ENCODE measurements around the gene MNAT1.

The MNAT1 gene

GRCh38 chr14:60986500-60986899 is 251.9 kb downstream of the MNAT1 start:
- TF ChIP-seq POLR2A (IDR thresholded peaks at IDR 0.05; ENCODE audit: low read length) (no peak), GATA1 (IDR thresholded peaks at IDR 0.05; ENCODE audit: low read depth, low read length) (no peak)

DNA sequence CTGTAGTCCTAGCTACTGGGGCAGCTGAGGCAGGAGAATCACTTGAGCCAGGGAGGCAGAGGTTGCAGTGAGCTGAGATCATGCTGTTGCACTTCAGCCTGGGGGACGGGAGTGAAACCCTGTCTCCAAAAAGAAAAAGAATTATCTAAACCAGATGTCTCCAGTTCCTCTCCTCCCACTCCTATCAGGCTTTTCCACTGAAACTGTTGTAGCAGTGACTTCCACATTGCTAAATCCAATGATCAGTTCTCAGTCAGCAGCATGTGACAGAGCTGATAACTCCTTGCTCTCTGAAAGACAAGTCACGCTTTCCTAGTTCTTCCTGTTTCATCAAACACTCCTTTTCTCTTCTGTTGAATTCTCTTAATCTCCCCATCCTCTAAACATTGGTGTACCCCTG is 255.0 kb downstream of the MNAT1 start:
- DNase-seq, result peak; percentile 88 to 89
- TF ChIP-seq POLR2A (IDR thresholded peaks at IDR 0.05; ENCODE audit: low read length) (no peak), GATA1 (IDR thresholded peaks at IDR 0.05; ENCODE audit: low read depth, low read length) (no peak)

More at GRCh38 chr14:60986500-60986899, 251.9 kb downstream of the MNAT1 start:
- DNase-seq, result no peak

- TF ChIP-seq GATA1 (IDR thresholded peaks at IDR 0.05; ENCODE audit: low read depth, low read length) (no peak), POLR2A (IDR thresholded peaks at IDR 0.05; ENCODE audit: low read length) (no peak)
- no peak for DNase-seq
These were observed 264.1 kb downstream of the MNAT1 start for GRCh38 chr14:60998617-60999016.

DNA sequence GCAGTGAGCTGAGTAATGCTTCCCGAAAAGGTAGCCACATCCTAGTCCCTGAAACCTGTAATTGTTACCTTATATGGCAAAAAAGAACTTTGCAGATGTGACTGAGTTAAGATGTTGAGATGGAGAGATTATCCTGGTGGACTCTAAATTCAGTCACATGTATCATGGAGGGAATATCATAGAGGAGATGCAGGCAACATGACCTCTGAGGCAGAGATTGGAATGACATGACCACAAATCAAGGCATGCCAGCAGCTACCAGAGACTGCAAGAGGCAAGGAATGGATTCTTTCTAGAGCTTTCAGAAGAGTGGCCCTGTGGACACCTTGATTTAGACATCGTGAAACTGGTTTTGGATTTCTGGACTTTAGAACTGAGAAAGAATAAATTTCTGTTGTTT is 265.0 kb downstream of the MNAT1 start:
- TF ChIP-seq GATA1 (IDR thresholded peaks at IDR 0.05; ENCODE audit: low read depth, low read length) (no peak), POLR2A (IDR thresholded peaks at IDR 0.05; ENCODE audit: low read length) (no peak)
- no peak for DNase-seq

GRCh38 chr14:61003571-61003970 is 269.0 kb downstream of the MNAT1 start:
- TF ChIP-seq GATA1 (IDR thresholded peaks at IDR 0.05; ENCODE audit: low read depth, low read length) (no peak), POLR2A (IDR thresholded peaks at IDR 0.05; ENCODE audit: low read length) (no peak)
- DNase-seq, result no peak

DNA sequence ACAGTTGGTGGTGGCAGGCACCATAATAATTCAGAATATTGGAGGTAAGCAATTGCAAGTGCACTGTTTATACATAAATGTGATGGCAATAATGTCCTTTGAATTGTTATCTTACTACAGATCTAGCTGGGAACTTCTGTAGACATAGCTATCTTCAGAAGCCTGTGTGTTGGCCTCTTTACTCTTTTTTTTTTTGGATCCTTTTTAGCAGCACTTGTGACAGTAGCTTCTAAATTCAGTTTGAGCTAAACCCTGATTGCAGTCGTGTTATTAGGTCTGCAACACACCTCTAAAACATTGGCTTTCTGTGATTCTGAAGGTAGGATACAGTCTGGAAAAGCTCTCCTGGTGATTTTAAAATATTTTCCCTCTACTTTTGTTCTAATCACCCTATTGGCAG is 285.0 kb downstream of the MNAT1 start:
- TF ChIP-seq GATA1 (IDR thresholded peaks at IDR 0.05; ENCODE audit: low read depth, low read length) (no peak), POLR2A (IDR thresholded peaks at IDR 0.05; ENCODE audit: low read length) (no peak)
- DNase-seq, result no peak
